Caco-2 (cell line): ENCODE data around the gene MARVELD1. TPM values are rescaled to one million over a fixed set of nuclear protein-coding genes. Genes with fewer than 3 reads are reported as not detected.

ENCODE experiments used
- BruUV-seq: library from RNA; stranded (reverse); fragments of 400-500 nt; replicated peaks from 2 replicates; lab custom pipeline; 2021; lab: Mats Ljungman, UMichigan
- CTCF ChIA-PET: fragments of 300-600 bp; sonication (Branson Sonifier 250); formaldehyde crosslinking; loops from one replicate; lab custom pipeline; 2022; ENCODE audit warnings: antibody characterized with exemption; lab: Charles Lee
- POLR2A ChIA-PET: fragments of 300-600 bp; sonication (Branson Sonifier 250); formaldehyde crosslinking; loops from one replicate; lab custom pipeline; 2022; ENCODE audit warnings: antibody characterized with exemption; lab: Charles Lee
- DNase-seq, 2 experiments: peaks; one replicate each; pipeline versions ENCODE4 v3.0.0 to v3.0.0-alpha.2; 2020 to 2022
- H3K27me3 ChIP-seq: replicated peaks from 2 replicates; pipeline ENCODE4 v1.6.0; 2011; ENCODE audit warnings: low read length; ENCODE audit not compliant: control insufficient read depth, insufficient read depth
- H3K36me3 ChIP-seq: 2 replicates; pipeline ENCODE4 v1.5.1; 2011; ENCODE audit warnings: low read length; ENCODE audit not compliant: control insufficient read depth, insufficient read depth
- H3K4me1 ChIP-seq: fragments of 250-450 bp; sonication (Bioruptor Pico); 2 replicates; pipeline ENCODE4 v1.5.1; 2020; ENCODE audit warnings: mild to moderate bottlenecking
- H3K4me3 ChIP-seq: 2 replicates; pipeline ENCODE4 v1.5.1; 2011; ENCODE audit warnings: low read depth, mild to moderate bottlenecking, control low read depth, low read length
- H3K9me3 ChIP-seq: fragments of 250-450 bp; sonication (Bioruptor Pico); 2 replicates; pipeline ENCODE4 v1.5.1; 2020; ENCODE audit warnings: mild to moderate bottlenecking, moderate library complexity
- H3K27ac Mint-ChIP-seq: one replicate; pipeline ENCODE4 v1.8.0; 2022; ENCODE audit warnings: mixed read lengths; ENCODE audit not compliant: unreplicated experiment
- H3K27me3 Mint-ChIP-seq: one replicate; pipeline ENCODE4 v1.8.0; 2022; ENCODE audit warnings: mixed read lengths; ENCODE audit not compliant: insufficient read depth, unreplicated experiment
- H3K36me3 Mint-ChIP-seq: one replicate; pipeline ENCODE4 v1.8.0; 2022; ENCODE audit warnings: mild to moderate bottlenecking, mixed read lengths; ENCODE audit not compliant: insufficient read depth, unreplicated experiment
- H3K4me1 Mint-ChIP-seq: one replicate; pipeline ENCODE4 v1.8.0; 2022; ENCODE audit warnings: low read depth, mixed read lengths; ENCODE audit not compliant: unreplicated experiment
- H3K4me3 Mint-ChIP-seq: one replicate; pipeline ENCODE4 v1.8.0; 2022; ENCODE audit warnings: mild to moderate bottlenecking, moderate library complexity, mixed read lengths; ENCODE audit not compliant: unreplicated experiment
- H3K9me3 Mint-ChIP-seq: one replicate; pipeline ENCODE4 v1.8.0; 2022; ENCODE audit warnings: mixed read lengths; ENCODE audit not compliant: unreplicated experiment
- CTCF ChIP-seq, 2 experiments: fragments of 200-600 bp in 1 of 2; IDR thresholded peaks; 1 replicate in 1 of 2; 2 replicates in 1 of 2; pipeline versions ENCODE4 v1.5.1 to v1.8.0; 2011 to 2022; ENCODE audit warnings: antibody characterized with exemption in 1 of 2, control low read depth in 1 of 2, inconsistent platforms in 1 of 2, low read depth in 1 of 2, low read length in 1 of 2, mild to moderate bottlenecking in 1 of 2, moderate library complexity in 1 of 2; ENCODE audit not compliant: insufficient read depth in 1 of 2, severe bottlenecking in 1 of 2, unreplicated experiment in 1 of 2
- intact Hi-C: fragments of 100-400 bp; cut with micrococcal nuclease; formaldehyde crosslinking; loops from one replicate; pipeline ENCODE4 v1.10.0; 2022; ENCODE audit not compliant: unreplicated experiment
- total RNA-seq: library from RNA; stranded (reverse); gene quantifications from 2 replicates; pipeline ENCODE4 v1.2.3, GENCODE V29; 2022

MARVELD1 gene
- total RNA-seq, 1 experiment from 2014 or later: 19.6 TPM

- ChIA-PET POLR2A (no interaction called here), CTCF (no interaction called here)
- peaks cover 82% of the 10 kb centered on the region for H3K36me3 Mint-ChIP-seq
- no peaks in the 10 kb centered on the region for H3K27me3 Mint-ChIP-seq
- Histone ChIP-seq H3K36me3 (peaks cover 4% of the 10 kb centered on the region), H3K4me3 (no peak overlapping the region), H3K27me3 (no peaks in the 10 kb centered on the region), H3K4me1 (peaks cover 12% of the 10 kb centered on the region), H3K9me3 (no peaks in the 10 kb centered on the region)
- H3K27ac Mint-ChIP-seq: no peak overlapping the region
- intact Hi-C loops: no loop called here
- H3K9me3 Mint-ChIP-seq: no peaks in the 10 kb centered on the region
- peaks cover 13% of the 10 kb centered on the region for H3K4me1 Mint-ChIP-seq
- TF ChIP-seq CTCF (IDR thresholded peaks at IDR 0.05; ENCODE audit: insufficient read depth in 1 of 2, low read depth in 1 of 2, low read length in 1 of 2, severe bottlenecking in 1 of 2, unreplicated experiment in 1 of 2): no peak
- BruUV-seq: no TSS peak
- DNase-seq: no peak
- H3K4me3 Mint-ChIP-seq: no peak overlapping the region
Observed at GRCh38 chr10:97747573-97747972, 34.0 kb downstream of the MARVELD1 start.

DNA sequence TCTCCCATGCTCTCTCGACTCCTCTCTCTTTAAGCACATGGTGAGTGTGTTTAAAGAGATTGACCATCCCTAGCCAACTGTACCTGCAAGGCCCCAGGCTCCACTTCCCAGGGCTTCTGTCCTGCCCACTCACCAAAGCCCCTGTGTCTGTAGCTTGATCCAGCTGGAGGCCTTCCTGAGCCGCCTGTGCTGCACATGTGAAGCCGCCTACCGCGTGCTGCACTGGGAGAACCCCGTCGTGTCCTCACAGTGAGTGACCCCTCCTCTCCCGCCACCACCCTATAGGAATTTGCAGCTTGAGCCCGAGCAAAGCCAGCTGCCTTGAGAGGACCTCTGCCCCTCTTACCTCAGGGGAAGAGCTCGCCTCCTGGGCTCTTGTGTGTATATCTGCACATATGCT lies 34.6 kb downstream of the MARVELD1 start:
- no peaks in the 10 kb centered on the region for H3K9me3 ChIP-seq
- no peaks in the 10 kb centered on the region for H3K27me3 Mint-ChIP-seq
- DNase-seq: no peak
- ChIA-PET POLR2A (no interaction called here), CTCF (no interaction called here)
- intact Hi-C loops: no loop called here
- no peak overlapping the region for H3K4me3 Mint-ChIP-seq
- no peak for TF ChIP-seq CTCF (IDR thresholded peaks at IDR 0.05; ENCODE audit: insufficient read depth in 1 of 2, low read depth in 1 of 2, low read length in 1 of 2, severe bottlenecking in 1 of 2, unreplicated experiment in 1 of 2)
- H3K4me3 ChIP-seq: no peak overlapping the region
- no peak overlapping the region for H3K27ac Mint-ChIP-seq
- H3K27me3 ChIP-seq: no peaks in the 10 kb centered on the region
- no peaks in the 10 kb centered on the region for H3K9me3 Mint-ChIP-seq
- H3K4me1 ChIP-seq: peaks cover 8% of the 10 kb centered on the region
- H3K36me3 ChIP-seq: peaks cover 4% of the 10 kb centered on the region
- H3K4me1 Mint-ChIP-seq: peaks cover 7% of the 10 kb centered on the region
- peaks cover 79% of the 10 kb centered on the region for H3K36me3 Mint-ChIP-seq
- no TSS peak for BruUV-seq

DNA sequence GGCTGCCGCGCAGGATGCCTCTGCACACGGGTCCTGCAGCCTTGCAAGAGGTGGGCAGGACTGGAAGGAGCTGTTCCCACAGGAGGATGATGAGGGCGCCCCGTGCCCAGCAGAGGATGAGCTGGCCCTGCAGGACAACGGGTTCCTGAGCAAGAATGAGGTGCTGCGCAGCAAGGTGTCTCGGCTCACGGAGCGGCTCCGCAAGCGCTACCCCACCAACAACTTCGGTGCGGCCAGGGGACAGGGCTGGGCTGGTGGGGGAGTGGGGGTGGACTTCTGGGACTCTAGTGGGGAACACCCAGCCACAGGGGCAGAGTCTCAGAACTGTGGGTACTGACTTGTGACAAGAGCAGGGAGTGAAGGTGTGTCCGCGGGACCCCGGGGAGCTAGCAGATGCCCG lies 39.4 kb downstream of the MARVELD1 start:
- Mint-ChIP-seq H3K27me3 (no peaks in the 10 kb centered on the region), H3K27ac (no peak overlapping the region), H3K4me1 (no peaks in the 10 kb centered on the region), H3K4me3 (no peak overlapping the region), H3K36me3 (peaks cover 77% of the 10 kb centered on the region), H3K9me3 (no peaks in the 10 kb centered on the region)
- POLR2A ChIA-PET: interaction anchor here (0.6 kb wide), 1 partner anchor 39 kb away, joined by 4 read pairs; the partner anchor contains the start of gene MARVELD1
- H3K4me3 ChIP-seq: no peak overlapping the region
- peaks cover 12% of the 10 kb centered on the region for H3K36me3 ChIP-seq
- no peaks in the 10 kb centered on the region for H3K9me3 ChIP-seq
- TF ChIP-seq CTCF (IDR thresholded peaks at IDR 0.05; ENCODE audit: insufficient read depth in 1 of 2, low read depth in 1 of 2, low read length in 1 of 2, severe bottlenecking in 1 of 2, unreplicated experiment in 1 of 2): no peak
- no peaks in the 10 kb centered on the region for H3K4me1 ChIP-seq
- intact Hi-C loops: no loop called here
- no peaks in the 10 kb centered on the region for H3K27me3 ChIP-seq
- CTCF ChIA-PET: no interaction called here
- DNase-seq: no peak
- BruUV-seq: no TSS peak
